ENCODE data around the gene EXOC8. TPM values are rescaled to one million over a fixed set of nuclear protein-coding genes. Genes with fewer than 3 reads are reported as not detected.

EXOC8 gene
- total RNA-seq, 4 donors from 2014 or later, result 13.9 to 19.7 (median 16.0) TPM

DNA sequence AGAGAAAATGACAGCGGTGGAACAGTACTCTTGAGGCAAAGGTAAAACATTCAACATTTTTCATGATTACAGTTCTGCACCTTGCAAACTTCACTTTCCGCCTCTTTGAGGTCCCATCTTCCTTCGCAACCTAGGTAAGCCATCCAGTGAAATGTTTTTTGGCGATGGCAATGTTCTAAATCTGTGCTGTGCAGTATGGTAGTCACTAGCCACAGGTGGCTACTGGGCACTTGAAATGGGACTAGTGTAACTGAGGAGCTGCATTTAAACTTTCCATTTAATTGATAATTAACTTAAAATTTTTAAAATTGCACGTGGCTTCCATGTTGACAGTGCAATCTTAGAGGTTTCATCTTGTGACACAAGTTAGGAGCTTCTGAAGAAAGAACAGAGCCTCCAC lies 13.0 kb downstream of the EXOC8 start:
- no peak for TF ChIP-seq CTCF (IDR thresholded peaks at IDR 0.05; ENCODE audit: low read depth)

- no peak for TF ChIP-seq CTCF (IDR thresholded peaks at IDR 0.05; ENCODE audit: low read depth)
These were observed 14.6 kb downstream of the EXOC8 start for GRCh38 chr1:231322880-231323530.

- no peak for TF ChIP-seq CTCF (IDR thresholded peaks at IDR 0.05; ENCODE audit: low read depth)
These were observed 18.6 kb downstream of the EXOC8 start for GRCh38 chr1:231319080-231319479.

- no peak for TF ChIP-seq CTCF (IDR thresholded peaks at IDR 0.05; ENCODE audit: low read depth)
These were observed 19.1 kb downstream of the EXOC8 start for GRCh38 chr1:231318568-231318967.

DNA sequence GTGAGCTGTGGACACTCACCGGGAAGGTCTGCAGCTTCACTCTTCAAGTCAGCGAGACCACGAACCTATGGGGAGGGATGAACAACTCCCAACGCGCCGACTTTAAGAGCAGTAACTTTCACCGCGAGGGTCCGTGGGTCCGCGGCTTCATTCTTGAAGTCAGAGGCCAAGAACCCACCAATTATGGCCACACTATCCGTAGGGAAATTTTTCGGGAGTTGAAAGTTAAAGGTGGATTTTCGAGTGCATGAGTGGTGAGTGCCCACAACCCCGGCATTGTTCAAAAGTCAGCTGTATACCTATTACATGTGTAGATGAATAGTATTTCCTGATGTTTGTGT lies 19.7 kb downstream of the EXOC8 start:
- no peak for TF ChIP-seq CTCF (IDR thresholded peaks at IDR 0.05; ENCODE audit: low read depth)

DNA sequence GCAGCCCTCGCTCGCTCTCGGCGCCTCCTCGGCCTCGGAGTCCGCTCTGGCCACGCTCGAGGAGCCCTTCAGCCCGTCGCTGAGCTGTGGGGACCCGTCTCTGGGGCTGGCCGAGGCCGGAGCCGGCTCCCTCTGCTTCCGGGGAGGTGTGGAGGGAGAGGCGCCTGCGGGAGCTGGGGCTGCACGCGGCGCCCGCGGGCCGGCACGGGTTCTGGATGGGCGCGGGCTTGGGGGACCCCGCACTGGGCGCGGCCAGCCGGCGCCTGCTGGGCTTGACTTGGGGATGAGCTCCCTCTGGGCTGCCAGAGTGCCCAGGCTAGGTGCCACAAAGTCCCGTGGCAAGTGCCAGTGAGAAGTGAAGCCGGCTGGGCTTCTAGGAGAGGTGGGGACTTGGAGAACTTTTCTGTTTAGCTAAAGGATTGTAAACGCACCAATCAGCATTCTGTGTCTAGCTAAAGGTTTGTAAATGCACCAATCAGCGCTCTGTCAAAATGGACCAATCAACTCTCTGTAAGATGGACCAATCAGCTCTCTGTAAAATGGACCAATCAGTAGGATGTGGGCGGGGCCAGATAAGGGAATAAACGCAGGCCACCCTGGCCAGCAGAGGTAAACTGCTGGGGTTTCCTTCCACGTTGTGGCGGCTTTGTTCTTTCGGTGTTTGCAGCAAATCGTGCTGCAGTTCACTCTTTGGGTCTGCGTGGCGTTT lies 20.2 kb downstream of the EXOC8 start:
- no peak for TF ChIP-seq CTCF (IDR thresholded peaks at IDR 0.05; ENCODE audit: low read depth)

- no peak for TF ChIP-seq CTCF (IDR thresholded peaks at IDR 0.05; ENCODE audit: low read depth)
These were observed 21.8 kb downstream of the EXOC8 start for GRCh38 chr1:231315887-231316286.

All from subcutaneous adipose tissue (tissue), 4 donors.